ENCODE measurements around the gene MRPS15. TPM values are rescaled to one million over a fixed set of nuclear protein-coding genes. Genes with fewer than 3 reads are reported as not detected.
"Not testable (repeated sequence)": the region's sequence is repeated elsewhere in the genome, so short reads cannot be mapped to it uniquely, and the experiment has no call there.

MRPS15 gene
- total RNA-seq, 1 experiment from 2014 or later, result 200 TPM

DNA sequence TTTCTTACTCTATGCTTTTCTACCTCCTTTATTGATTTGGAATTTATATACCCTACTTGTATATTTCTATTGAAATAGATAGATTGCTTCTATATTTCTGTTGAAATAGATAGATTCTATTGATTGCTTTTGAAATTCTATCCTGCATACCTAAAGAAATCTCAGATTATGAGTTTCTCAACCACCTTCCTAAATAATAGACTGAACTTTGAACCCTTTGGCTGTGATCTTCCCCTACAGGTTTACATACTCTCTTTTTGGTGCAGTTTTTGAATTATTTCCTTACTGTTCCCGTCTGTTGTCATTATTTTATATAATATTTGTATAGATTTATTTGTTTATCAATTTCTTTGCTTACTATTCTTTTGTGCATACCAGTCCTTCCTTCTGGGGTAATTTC, 39.0 kb upstream of the MRPS15 start:
- ChIA-PET POLR2A (ENCODE audit: unreplicated experiment) (interaction anchor here (0.7 kb wide), 1 partner anchor 11 kb away, joined by 4 read pairs; no protein-coding TSS in a partner anchor), CTCF (no interaction called here)
- H3K27ac ChIP-seq, result no peak overlapping the region
- H3K9me2 ChIP-seq (ENCODE audit: insufficient read depth), result no peaks in the 10 kb centered on the region
- intact Hi-C loops (cut with micrococcal nuclease; ENCODE audit: unreplicated experiment), result no loop called here
- no peaks in the 10 kb centered on the region for H3K9me3 ChIP-seq (ENCODE audit: insufficient read depth, low read depth)
- no peak overlapping the region for H3K4me3 ChIP-seq
- no TSS peak for BruUV-seq (replicated peaks)
- no peaks in the 10 kb centered on the region for H3K4me1 ChIP-seq (replicated peaks; ENCODE audit: insufficient read depth)
- H3F3A ChIP-seq (ENCODE audit: insufficient read depth, low read depth), result peaks cover 7% of the 10 kb centered on the region; the same call in 1 of the 2 replicates
- H3K4me2 ChIP-seq, result no peak overlapping the region
- no peaks in the 10 kb centered on the region for H3K36me3 ChIP-seq (ENCODE audit: low read depth)
- TF ChIP-seq, protein P1, sequence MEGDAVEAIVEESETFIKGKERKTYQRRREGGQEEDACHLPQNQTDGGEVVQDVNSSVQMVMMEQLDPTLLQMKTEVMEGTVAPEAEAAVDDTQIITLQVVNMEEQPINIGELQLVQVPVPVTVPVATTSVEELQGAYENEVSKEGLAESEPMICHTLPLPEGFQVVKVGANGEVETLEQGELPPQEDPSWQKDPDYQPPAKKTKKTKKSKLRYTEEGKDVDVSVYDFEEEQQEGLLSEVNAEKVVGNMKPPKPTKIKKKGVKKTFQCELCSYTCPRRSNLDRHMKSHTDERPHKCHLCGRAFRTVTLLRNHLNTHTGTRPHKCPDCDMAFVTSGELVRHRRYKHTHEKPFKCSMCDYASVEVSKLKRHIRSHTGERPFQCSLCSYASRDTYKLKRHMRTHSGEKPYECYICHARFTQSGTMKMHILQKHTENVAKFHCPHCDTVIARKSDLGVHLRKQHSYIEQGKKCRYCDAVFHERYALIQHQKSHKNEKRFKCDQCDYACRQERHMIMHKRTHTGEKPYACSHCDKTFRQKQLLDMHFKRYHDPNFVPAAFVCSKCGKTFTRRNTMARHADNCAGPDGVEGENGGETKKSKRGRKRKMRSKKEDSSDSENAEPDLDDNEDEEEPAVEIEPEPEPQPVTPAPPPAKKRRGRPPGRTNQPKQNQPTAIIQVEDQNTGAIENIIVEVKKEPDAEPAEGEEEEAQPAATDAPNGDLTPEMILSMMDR (conservative IDR thresholded peaks at IDR 0.05), result no peak
- TF ChIP-seq EZH2 (IDR thresholded peaks at IDR 0.05; ENCODE audit: low read depth), result no peak
- no peak overlapping the region for H2AFZ ChIP-seq
- H4K20me1 ChIP-seq (ENCODE audit: insufficient read depth), result no peaks in the 10 kb centered on the region
- H3K79me2 ChIP-seq (ENCODE audit: low read depth), result no peaks in the 10 kb centered on the region
- no peaks in the 10 kb centered on the region for H3K27me3 ChIP-seq (ENCODE audit: insufficient read depth, low read depth)
- no peak for DNase-seq

DNA sequence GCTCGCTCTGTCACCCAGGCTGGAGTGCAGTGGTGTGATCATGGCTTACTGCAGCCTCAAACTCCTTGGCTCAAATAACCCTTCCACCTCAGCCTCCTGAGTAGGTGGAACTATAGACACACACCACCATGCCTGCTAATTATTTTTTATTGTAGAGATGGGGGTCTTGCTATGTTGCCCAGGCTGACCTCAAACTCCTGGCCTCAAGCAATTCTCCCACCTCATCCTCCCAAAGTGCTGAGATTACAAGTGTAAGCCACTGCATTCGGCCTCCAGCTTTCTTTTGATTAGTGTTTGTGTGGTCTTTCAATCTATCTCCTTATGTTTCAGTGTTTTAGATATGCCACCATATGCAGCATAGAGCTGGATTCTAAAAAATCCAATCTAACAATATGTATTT, 38.4 kb upstream of the MRPS15 start:
- POLR2A ChIA-PET (ENCODE audit: unreplicated experiment), result interaction anchor here (0.7 kb wide), 1 partner anchor 12 kb away, joined by 4 read pairs; no protein-coding TSS in a partner anchor
- Histone ChIP-seq H3K27me3 (ENCODE audit: insufficient read depth, low read depth) (no peaks in the 10 kb centered on the region), H3K4me1 (replicated peaks; ENCODE audit: insufficient read depth) (peaks cover 2% of the 10 kb centered on the region), H3K9me3 (ENCODE audit: insufficient read depth, low read depth) (0 out of 2 replicates have a peak, but pooled peaks cover 5% of the 10 kb centered on the region), H3K79me2 (ENCODE audit: low read depth) (no peaks in the 10 kb centered on the region), H3K4me3 (no peak overlapping the region), H2AFZ (no peak overlapping the region), H4K20me1 (ENCODE audit: insufficient read depth) (no peaks in the 10 kb centered on the region), H3F3A (ENCODE audit: insufficient read depth, low read depth) (peaks cover 12% of the 10 kb centered on the region), H3K4me2 (no peak overlapping the region), H3K36me3 (ENCODE audit: low read depth) (no peaks in the 10 kb centered on the region), H3K9me2 (ENCODE audit: insufficient read depth) (no peaks in the 10 kb centered on the region), H3K27ac (no peak overlapping the region)
- TF ChIP-seq, protein P1 (conservative IDR thresholded peaks at IDR 0.05), result no peak
- no peak for TF ChIP-seq EZH2 (IDR thresholded peaks at IDR 0.05; ENCODE audit: low read depth)
- CTCF ChIA-PET, result no interaction called here
- intact Hi-C loops (cut with micrococcal nuclease; ENCODE audit: unreplicated experiment), result no loop called here
- BruUV-seq (replicated peaks), result no TSS peak
- no peak for DNase-seq

DNA sequence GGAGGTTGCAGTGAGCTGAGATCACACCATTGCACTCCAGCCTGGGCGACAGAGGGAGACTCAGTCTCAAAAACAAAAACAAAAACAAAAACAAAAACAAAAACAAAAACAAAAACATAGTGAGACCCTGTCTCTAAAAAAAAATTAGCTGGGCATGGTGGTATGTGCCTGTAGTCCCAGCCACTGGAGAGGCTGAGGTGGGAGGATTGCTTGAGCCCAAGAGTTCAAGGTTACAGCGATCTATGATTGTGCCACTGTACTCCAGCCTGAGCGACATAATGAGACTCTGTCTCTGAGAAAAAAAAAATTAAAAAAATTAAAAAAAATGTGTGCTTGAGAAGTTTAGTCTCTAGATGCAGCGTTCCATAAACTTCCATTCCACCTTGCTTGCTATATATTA, 37.7 kb upstream of the MRPS15 start:
- H3K36me3 ChIP-seq (ENCODE audit: low read depth); H2AFZ ChIP-seq; H4K20me1 ChIP-seq (ENCODE audit: insufficient read depth); CTCF ChIA-PET; DNase-seq; H3K4me3 ChIP-seq; POLR2A ChIA-PET (ENCODE audit: unreplicated experiment); H3K79me2 ChIP-seq (ENCODE audit: low read depth); H3K9me2 ChIP-seq (ENCODE audit: insufficient read depth); H3K27me3 ChIP-seq (ENCODE audit: insufficient read depth, low read depth); H3K27ac ChIP-seq; H3K4me2 ChIP-seq; intact Hi-C loops (cut with micrococcal nuclease; ENCODE audit: unreplicated experiment); H3K9me3 ChIP-seq (ENCODE audit: insufficient read depth, low read depth); H3K4me1 ChIP-seq (replicated peaks; ENCODE audit: insufficient read depth); BruUV-seq (replicated peaks): not testable (repeated sequence)
- H3F3A ChIP-seq (ENCODE audit: insufficient read depth, low read depth), result peaks cover 19% of the 10 kb centered on the region

DNA sequence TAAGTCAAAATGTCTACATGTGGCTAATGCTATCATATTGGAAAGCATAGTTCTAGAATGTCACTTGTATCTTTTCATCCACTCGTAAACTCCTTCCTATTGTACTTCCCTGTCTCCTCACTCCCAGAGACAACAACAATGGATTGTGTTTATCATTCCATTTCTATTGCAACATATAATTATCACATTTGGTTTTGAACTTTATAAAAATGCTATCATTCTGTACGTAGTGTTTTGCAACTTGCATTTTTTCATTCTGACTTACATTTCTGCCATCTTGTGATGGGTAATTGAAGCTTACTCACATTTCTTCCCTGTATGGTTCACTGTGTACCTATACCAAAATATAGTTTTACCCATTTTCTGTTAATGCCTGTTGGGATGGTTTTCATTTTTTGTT, 33.0 kb upstream of the MRPS15 start:
- H3K9me3 ChIP-seq (ENCODE audit: insufficient read depth, low read depth), result 0 out of 2 replicates have a peak, but pooled peaks cover 5% of the 10 kb centered on the region
- POLR2A ChIA-PET (ENCODE audit: unreplicated experiment), result interaction anchor here (0.6 to 0.7 kb wide), 2 partner anchors 30 to 47 kb away, joined by 3 to 4 read pairs; partner anchors contain the start of gene OSCP1
- BruUV-seq (replicated peaks), result no TSS peak
- CTCF ChIA-PET, result interaction anchor here (0.6 kb wide), 1 partner anchor 38 kb away, joined by 14 read pairs; no protein-coding TSS in a partner anchor
- no peaks in the 10 kb centered on the region for H3K36me3 ChIP-seq (ENCODE audit: low read depth)
- H3K27ac ChIP-seq, result peak overlapping the region; percentile 62
- peaks cover 16% of the 10 kb centered on the region for H3K4me1 ChIP-seq (replicated peaks; ENCODE audit: insufficient read depth)
- H3K4me2 ChIP-seq, result peak overlapping the region; percentile 31
- H3K9me2 ChIP-seq (ENCODE audit: insufficient read depth), result no peaks in the 10 kb centered on the region
- no peaks in the 10 kb centered on the region for H4K20me1 ChIP-seq (ENCODE audit: insufficient read depth)
- H3K4me3 ChIP-seq, result no peak overlapping the region
- H2AFZ ChIP-seq, result peak overlapping the region; percentile 55; the same call in 1 of the 2 replicates
- no peak for TF ChIP-seq EZH2 (IDR thresholded peaks at IDR 0.05; ENCODE audit: low read depth)
- TF ChIP-seq, protein P1 (conservative IDR thresholded peaks at IDR 0.05), result no peak
- H3K27me3 ChIP-seq (ENCODE audit: insufficient read depth, low read depth), result no peaks in the 10 kb centered on the region
- H3F3A ChIP-seq (ENCODE audit: insufficient read depth, low read depth), result peaks cover 26% of the 10 kb centered on the region
- peak in 1 of 2 experiments; percentile 88 for DNase-seq
- H3K79me2 ChIP-seq (ENCODE audit: low read depth), result no peaks in the 10 kb centered on the region
- intact Hi-C loops (cut with micrococcal nuclease; ENCODE audit: unreplicated experiment), result no loop called here

All from PC-9 (cell line).